IPS DF 6.9 (cell line): ENCODE measurements around the gene MCL1.
A peak's percentile ranks its signal among the peaks of the same experiment; 100 is the strongest.

Experiments
- DNase-seq: peaks from one replicate; pipeline ENCODE4 v3.0.0-alpha.2; 2013; ENCODE audit warnings: low read depth, low spot score
- H3K27ac ChIP-seq: one replicate; pipeline ENCODE4 v1.5.1; 2013; ENCODE audit warnings: low read length, control low read depth
- H3K27me3 ChIP-seq: 2 replicates; pipeline ENCODE4 v1.6.1; 2013; ENCODE audit warnings: mild to moderate bottlenecking, low read length; ENCODE audit not compliant: control insufficient read depth, insufficient read depth
- H3K36me3 ChIP-seq: 2 replicates; pipeline ENCODE4 v1.6.1; 2013; ENCODE audit warnings: low read length; ENCODE audit not compliant: control insufficient read depth, insufficient read depth
- H3K4me1 ChIP-seq: 2 replicates; pipeline ENCODE4 v1.6.1; 2013; ENCODE audit warnings: low read length; ENCODE audit not compliant: control insufficient read depth, insufficient read depth
- H3K4me3 ChIP-seq: 2 replicates; pipeline ENCODE4 v1.5.1; 2013; ENCODE audit warnings: mild to moderate bottlenecking, low read length
- H3K9me3 ChIP-seq: 2 replicates; pipeline ENCODE4 v1.6.1; 2013; ENCODE audit warnings: low read length, inconsistent platforms; ENCODE audit not compliant: control insufficient read depth, insufficient read depth
- WGBS: extraction: QIAGEN DNeasy Blood & Tissue Kit; methylation state at CpG from one replicate; pipeline ENCODE4 v1.1.7; 2013; ENCODE audit warnings: mixed read lengths, missing lambda C conversion rate; ENCODE audit not compliant: insufficient read length, insufficient coverage; 5-methylcytosine and 5-hydroxymethylcytosine counted together

The MCL1 gene

DNA sequence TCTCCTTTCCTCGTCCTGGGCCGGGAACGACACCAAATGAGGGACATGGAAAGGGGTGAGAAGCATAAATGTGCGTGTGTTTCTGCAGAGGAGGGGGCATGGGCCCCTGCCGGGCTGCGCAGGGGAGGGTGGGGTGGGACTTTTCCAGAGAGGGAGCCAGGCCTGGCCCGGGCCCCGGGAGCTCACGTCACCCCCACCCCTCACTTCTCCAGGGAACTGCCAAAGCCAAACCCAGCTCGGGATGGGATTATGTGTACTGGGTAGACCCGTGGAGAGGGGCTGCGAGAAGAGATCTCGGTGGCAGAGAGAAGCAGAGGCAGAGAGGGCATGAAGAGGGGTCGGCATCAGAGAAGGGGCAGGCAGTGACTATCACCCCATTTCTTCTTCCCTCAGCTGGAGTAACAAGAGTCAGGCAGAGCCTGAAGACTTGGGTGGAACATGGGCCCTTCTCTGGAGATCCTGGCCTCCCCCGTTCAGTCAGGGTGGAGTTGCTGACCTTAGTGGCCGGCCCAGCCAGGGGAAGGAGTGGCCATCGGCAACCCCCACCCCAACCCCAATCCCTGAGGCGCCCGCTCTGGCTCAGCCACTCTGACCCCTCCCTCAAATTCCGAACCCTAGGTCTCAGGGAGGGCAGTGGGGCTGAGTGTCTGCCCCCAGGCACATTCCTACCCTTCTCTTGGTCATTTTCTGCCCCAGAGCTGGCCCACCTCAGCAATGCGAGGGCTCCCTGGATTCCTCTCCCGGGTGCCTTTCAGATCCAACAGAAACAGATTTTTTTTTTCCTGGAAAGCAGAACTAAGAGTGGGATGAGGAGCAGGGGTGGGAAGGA lies 29.0 kb downstream of the MCL1 start:
- Histone ChIP-seq H3K4me3 (no peak overlapping the region), H3K27ac (no peak overlapping the region), H3K9me3 (no peaks in the 10 kb centered on the region), H3K4me1 (peaks cover 8% of the 10 kb centered on the region), H3K36me3 (no peaks in the 10 kb centered on the region), H3K27me3 (peaks cover 3% of the 10 kb centered on the region; the same call in 1 of the 2 replicates)
- no CpG with 5 or more reads among the region's 22 CpGs for WGBS
- DNase-seq, result no peak

DNA sequence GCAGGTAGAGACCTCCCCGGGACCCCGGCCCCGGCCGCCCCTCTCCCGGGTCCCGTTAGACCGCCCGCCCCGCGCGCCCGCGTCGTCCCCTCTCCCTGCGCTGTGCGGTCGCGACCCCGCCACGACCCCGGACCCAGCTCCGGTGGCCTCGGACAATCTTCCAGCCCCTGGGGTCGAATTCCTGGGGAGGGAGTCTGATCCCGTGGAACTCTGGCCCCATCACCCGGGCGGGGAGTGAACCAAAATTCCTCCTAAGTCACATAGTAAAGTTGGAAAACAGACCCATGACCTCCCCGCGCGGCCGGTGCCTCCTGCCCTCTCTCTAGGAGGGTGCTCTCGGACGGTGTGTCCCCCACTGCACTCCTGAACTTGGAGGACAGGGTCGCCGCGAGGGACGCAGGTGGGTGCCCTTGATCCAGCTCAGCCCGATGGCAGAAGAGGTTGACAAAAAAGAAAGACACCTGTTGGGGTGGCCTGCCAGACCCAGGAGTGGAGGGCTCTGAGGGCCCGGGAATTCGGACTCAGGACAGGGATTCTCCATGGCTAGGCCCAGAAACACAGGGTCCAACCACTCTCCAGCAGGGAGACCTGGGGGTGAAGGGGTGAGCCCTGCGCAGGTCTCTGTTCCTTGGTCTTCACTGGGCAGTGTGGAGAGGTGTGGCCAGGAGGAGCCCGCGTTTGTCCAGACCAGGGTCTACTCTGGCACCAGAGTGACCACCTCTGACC lies 29.8 kb downstream of the MCL1 start:
- no peaks in the 10 kb centered on the region for H3K9me3 ChIP-seq
- WGBS, result no CpG with 5 or more reads among the region's 43 CpGs
- no peak for DNase-seq
- H3K4me1 ChIP-seq, result peaks cover 8% of the 10 kb centered on the region
- no peak overlapping the region for H3K27ac ChIP-seq
- H3K36me3 ChIP-seq, result no peaks in the 10 kb centered on the region
- peak overlapping the region; percentile 53; the same call in 1 of the 2 replicates for H3K4me3 ChIP-seq
- peaks cover 3% of the 10 kb centered on the region; the same call in 1 of the 2 replicates for H3K27me3 ChIP-seq

DNA sequence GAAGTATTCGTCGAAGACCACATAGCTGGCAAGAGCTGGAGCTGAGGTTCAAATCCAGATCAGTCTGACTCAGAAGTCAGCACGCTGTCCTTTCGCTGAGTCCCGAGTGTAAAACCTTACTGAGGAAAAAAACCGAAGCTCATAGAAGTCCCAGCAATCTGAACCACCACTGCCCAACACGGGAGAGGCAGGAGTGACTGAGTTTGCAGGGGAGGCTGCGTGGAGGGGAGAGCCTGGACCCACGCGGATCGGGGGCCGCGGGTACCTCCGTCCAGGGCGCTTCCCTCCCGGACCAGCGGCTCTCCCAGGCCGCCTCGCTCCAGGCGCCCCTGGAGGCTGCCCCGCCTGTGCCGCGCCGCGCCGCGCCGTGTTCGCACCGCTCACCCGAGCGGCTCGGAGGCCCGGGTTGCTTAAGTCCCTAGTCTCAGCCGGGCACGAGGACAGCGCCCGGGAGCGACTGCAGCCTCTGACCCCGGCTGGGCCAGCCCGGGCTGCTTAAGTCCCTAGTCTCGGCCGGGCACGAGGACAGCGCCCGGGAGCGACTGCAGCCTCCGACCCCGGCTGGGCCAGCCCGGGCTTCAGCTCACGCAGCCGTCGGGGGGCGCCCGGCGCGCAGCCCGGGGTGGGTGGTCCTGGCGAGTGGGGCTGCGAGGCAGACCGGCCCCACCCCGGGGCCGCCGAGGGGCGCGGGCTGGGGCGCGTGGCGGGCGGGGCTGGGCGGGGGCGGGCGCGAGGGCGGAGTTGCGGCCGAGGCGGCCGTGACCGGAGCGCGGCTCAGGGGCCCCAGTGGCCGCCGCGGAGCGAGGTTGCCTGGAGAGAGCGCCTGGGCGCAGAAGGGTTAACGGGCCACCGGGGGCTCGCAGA lies 30.5 kb downstream of the MCL1 start, which contains the start of gene ADAMTSL4:
TSS of gene ADAMTSL4 (plus strand) at position 777 of the 864 bp plus-strand sequence. CDS start 2,881 bp downstream, outside the sequence.
- Histone ChIP-seq H3K4me3 (peak within 1 kb of the TSS; percentile 53; the same call in 1 of the 2 replicates), H3K36me3 (no peaks in the 10 kb centered on the region), H3K27ac (no peak within 1 kb of the TSS), H3K4me1 (peaks cover 8% of the 10 kb centered on the region), H3K27me3 (peaks cover 3% of the 10 kb centered on the region; the same call in 1 of the 2 replicates), H3K9me3 (no peaks in the 10 kb centered on the region)
- DNase-seq, result no peak
- no CpG with 5 or more reads among the region's 91 CpGs for WGBS

DNA sequence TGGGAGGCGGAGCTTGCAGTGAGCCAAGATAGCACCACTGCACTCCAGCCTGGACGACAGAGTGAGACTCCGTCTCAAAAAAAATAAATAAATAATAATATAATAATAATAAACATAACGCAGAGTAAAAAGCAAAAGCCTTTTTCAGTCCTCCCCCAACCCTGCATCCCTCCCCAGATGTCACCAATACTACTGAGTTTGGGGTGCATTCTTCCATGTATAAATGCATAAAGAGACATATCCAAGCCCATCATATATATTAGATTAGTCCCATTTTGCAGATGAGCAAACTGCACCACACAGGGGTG lies 31.1 kb downstream of the MCL1 start:
- Histone ChIP-seq H3K27ac (no peak overlapping the region), H3K4me1 (peaks cover 8% of the 10 kb centered on the region), H3K36me3 (no peaks in the 10 kb centered on the region), H3K27me3 (peaks cover 3% of the 10 kb centered on the region; the same call in 1 of the 2 replicates), H3K9me3 (no peaks in the 10 kb centered on the region), H3K4me3 (peak overlapping the region; percentile 53; the same call in 1 of the 2 replicates)
- no peak for DNase-seq
- WGBS, result no CpG with 5 or more reads among the region's 4 CpGs

DNA sequence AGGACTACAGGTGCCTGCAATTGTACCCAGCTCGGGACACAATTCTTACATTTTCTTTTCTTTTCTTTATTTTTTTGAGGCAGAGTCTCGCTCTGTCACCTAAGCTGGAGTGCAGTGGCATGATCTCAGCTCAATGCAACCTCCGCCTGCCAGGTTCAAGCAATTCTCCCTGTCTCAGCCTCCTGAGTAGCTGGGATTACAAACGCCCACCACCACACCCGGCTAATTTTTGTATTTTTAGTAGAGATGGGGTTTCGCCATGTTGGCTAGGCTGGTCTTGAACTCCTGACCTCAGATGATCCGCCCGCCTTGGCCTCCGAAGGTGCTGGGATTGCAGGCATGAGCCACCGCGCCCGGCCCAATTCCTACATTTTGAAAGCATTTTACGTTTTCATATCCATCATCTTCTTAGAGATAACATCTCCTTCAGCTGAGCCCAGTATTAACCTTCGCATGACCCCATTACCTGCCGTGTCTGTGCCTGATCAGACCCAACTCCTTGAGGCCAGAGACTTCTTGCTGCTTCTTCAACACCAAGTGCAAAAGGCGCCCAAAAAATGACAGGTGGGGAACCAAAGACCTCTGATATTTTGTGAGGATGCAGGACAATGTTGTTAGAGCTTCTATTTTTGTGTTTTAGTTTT lies 33.0 kb downstream of the MCL1 start:
- DNase-seq, result no peak
- no peak overlapping the region for H3K4me3 ChIP-seq
- no CpG with 5 or more reads among the region's 16 CpGs for WGBS
- no peak overlapping the region for H3K27ac ChIP-seq
- H3K36me3 ChIP-seq, result no peaks in the 10 kb centered on the region
- peaks cover 3% of the 10 kb centered on the region; the same call in 1 of the 2 replicates for H3K27me3 ChIP-seq
- H3K4me1 ChIP-seq, result 0 out of 2 replicates have a peak, but pooled peaks cover 1% of the 10 kb centered on the region
- H3K9me3 ChIP-seq, result no peaks in the 10 kb centered on the region

DNA sequence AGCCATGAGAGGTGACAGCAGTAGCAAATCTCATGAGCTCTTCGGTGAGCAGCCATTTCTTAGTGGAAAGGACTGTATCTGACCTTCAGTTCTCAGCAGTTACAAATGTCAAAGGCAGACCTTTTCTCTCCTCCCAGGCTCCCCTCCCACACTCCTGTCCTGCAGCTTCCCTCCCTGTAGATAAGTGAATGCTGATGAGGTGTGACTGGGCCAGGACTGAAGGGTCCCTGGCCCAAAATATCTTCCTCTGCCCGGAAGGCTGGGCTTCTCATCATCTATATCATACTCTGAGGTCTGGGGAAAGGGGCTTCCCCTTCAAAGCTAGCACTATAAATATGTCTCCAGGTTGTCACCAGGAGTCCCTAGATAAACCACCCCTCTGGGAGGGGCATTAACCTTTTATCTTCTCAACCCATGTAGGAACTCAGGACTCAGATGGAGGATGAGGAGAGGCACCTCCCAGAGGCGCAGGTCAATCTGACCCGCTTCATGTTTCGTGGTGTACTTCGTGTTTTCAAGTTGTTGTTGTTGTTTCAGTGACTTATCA lies 33.9 kb downstream of the MCL1 start:
- H3K4me3 ChIP-seq, result no peak overlapping the region
- peaks cover 3% of the 10 kb centered on the region; the same call in 1 of the 2 replicates for H3K27me3 ChIP-seq
- no peak for DNase-seq
- H3K36me3 ChIP-seq, result no peaks in the 10 kb centered on the region
- no peaks in the 10 kb centered on the region for H3K9me3 ChIP-seq
- WGBS, result no CpG with 5 or more reads among the region's 6 CpGs
- 0 out of 2 replicates have a peak, but pooled peaks cover 1% of the 10 kb centered on the region for H3K4me1 ChIP-seq
- no peak overlapping the region for H3K27ac ChIP-seq

DNA sequence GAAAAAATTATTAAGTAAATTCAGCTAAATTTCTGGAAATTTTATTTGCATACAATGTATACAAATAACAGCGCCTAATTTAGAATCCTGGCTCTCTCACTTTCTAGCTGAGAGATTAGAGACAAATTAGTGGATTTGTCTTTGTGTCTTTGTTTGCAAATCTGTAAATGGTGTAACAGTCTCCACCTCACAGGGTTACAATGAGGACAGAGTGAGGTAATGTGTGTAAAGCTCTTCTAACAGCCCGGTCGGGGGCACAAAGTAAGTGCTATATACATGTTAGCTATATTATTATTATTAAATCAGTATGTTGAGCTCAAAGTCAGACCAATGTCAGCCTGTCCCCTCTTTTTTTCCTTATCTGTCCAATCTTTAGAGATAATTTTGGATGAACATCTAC lies 35.2 kb downstream of the MCL1 start:
- Histone ChIP-seq H3K4me1 (no peaks in the 10 kb centered on the region), H3K9me3 (no peaks in the 10 kb centered on the region), H3K4me3 (no peak overlapping the region), H3K27ac (no peak overlapping the region), H3K27me3 (peaks cover 3% of the 10 kb centered on the region; the same call in 1 of the 2 replicates), H3K36me3 (no peaks in the 10 kb centered on the region)
- no peak for DNase-seq
- no CpG with 5 or more reads among the region's 3 CpGs for WGBS

DNA sequence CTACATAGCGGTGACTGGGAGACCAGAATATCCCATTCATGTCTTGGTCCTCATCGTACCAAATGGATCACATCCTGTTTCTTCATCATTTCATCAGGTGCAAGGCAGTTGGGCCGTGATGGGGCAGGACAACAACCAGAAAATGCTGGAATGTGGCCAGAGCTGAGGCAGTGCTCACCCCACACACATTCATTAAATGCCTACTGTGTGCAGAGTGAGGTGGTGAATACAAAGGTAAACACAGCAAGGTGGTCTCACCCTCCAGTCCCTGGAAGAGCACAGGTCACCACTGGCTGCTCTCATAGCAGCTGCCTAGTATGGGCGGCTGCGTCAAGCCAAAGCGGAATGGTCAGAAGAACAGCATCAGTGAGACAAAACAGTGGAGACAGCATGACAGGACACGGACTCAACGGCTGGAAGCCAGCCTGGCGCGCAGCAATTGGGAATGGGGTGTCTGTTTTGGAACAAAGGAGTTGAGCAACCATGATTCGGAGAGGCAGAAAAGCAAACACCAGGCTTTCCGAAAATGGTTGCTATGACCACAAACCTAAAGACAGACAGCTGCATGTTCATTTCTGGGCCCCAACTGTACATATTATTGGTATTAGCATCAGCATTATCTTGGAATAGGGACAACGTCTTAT lies 35.8 kb downstream of the MCL1 start:
- Histone ChIP-seq H3K27ac (no peak overlapping the region), H3K4me1 (no peaks in the 10 kb centered on the region), H3K27me3 (peaks cover 2% of the 10 kb centered on the region; the same call in 1 of the 2 replicates), H3K9me3 (no peaks in the 10 kb centered on the region), H3K4me3 (no peak overlapping the region), H3K36me3 (no peaks in the 10 kb centered on the region)
- no CpG with 5 or more reads among the region's 13 CpGs for WGBS
- DNase-seq, result no peak
